A549 treated with AZD2906 at 1 μM for 4 hours (cell line): ENCODE results near the gene PCDH1. TPM values are rescaled to one million over a fixed set of nuclear protein-coding genes. Genes with fewer than 3 reads are reported as not detected.

Experiments
- total RNA-seq: library from RNA; stranded (reverse); fragments of 200-300 nt; extraction: Qiagen RNA extraction; gene quantifications from 5 replicates; pipeline ENCODE4 v1.2.3, GENCODE V29; 2022

The PCDH1 gene
- total RNA-seq = 2.1 to 3.8 TPM (median 3.4 TPM) in 5 replicates

GRCh38 chr5:141878186-141878710, at the start of gene PCDH1:
Gene PCDH1 (minus strand): TSS chr5:141878410. CDS start chr5:141878262, 148 bp downstream.

GRCh38 chr5:141923448-141924313, 45.5 kb upstream of the PCDH1 start, which contains the start of gene DELE1:
Gene DELE1 (plus strand): TSS chr5:141923871. CDS start chr5:141923942, 71 bp downstream.

Other genes starting within 250 kb of the PCDH1 start
- gene HDAC3, start 241.6 kb downstream of the PCDH1 start, total RNA-seq = 44.8 to 50.8 TPM (median 47.2 TPM) in 5 replicates
- 4.0 to 5.2 TPM (median 4.6 TPM) in 5 replicates for gene RELL2, start 241.4 kb downstream of the PCDH1 start, total RNA-seq
- gene FCHSD1, start 227.0 kb downstream of the PCDH1 start, total RNA-seq = 6.8 to 10.3 TPM (median 9.6 TPM) in 5 replicates
- gene ARAP3, start 196.2 kb downstream of the PCDH1 start, total RNA-seq = 3.3 to 4.8 TPM (median 4.1 TPM) in 5 replicates
- gene DELE1, start 45.5 kb upstream of the PCDH1 start, total RNA-seq = 47.6 to 56.4 TPM (median 55.7 TPM) in 5 replicates
- gene PCDH12, start 79.8 kb upstream of the PCDH1 start, total RNA-seq = not detected in 5 replicates
- 52.3 to 84.2 TPM (median 67.1 TPM) in 5 replicates for gene RNF14, start 90.7 kb upstream of the PCDH1 start, total RNA-seq
- 55.5 to 70.2 TPM (median 63.6 TPM) in 5 replicates for gene GNPDA1, start 134.6 kb upstream of the PCDH1 start, total RNA-seq
- 48.1 to 53.7 TPM (median 52.3 TPM) in 5 replicates for gene NDFIP1, start 230.4 kb upstream of the PCDH1 start, total RNA-seq